Chondrocyte (in vitro differentiated cells): ENCODE measurements around the gene SAMD15. TPM values are rescaled to one million over a fixed set of nuclear protein-coding genes. Genes with fewer than 3 reads are reported as not detected.
"Not testable (repeated sequence)": the region's sequence is repeated elsewhere in the genome, so short reads cannot be mapped to it uniquely, and the experiment has no call there.

Experiments used
- DNase-seq: peaks from one replicate; pipeline ENCODE4 v3.0.0; 2021; ENCODE audit warnings: mixed read lengths, low spot score
- H3K27ac Mint-ChIP-seq: one replicate; pipeline ENCODE4 v1.8.0; 2021; ENCODE audit warnings: mild to moderate bottlenecking, moderate library complexity, mixed read lengths; ENCODE audit not compliant: unreplicated experiment
- H3K27me3 Mint-ChIP-seq: 2 replicates; pipeline ENCODE4 v1.8.0; 2021; ENCODE audit warnings: low read depth, mixed read lengths
- H3K36me3 Mint-ChIP-seq: 2 replicates; pipeline ENCODE4 v1.8.0; 2021; ENCODE audit warnings: low read depth, mixed read lengths
- H3K4me1 Mint-ChIP-seq: 2 replicates; pipeline ENCODE4 v1.8.0; 2021; ENCODE audit warnings: low read depth, mild to moderate bottlenecking, mixed read lengths
- H3K4me3 Mint-ChIP-seq: one replicate; pipeline ENCODE4 v1.8.0; 2021; ENCODE audit warnings: mild to moderate bottlenecking, moderate library complexity, mixed read lengths; ENCODE audit not compliant: unreplicated experiment
- H3K9me3 Mint-ChIP-seq: 2 replicates; pipeline ENCODE4 v1.8.0; 2021; ENCODE audit warnings: low read depth, mixed read lengths
- CTCF ChIP-seq: fragments of 200-600 bp; sonication (generic); IDR thresholded peaks from 2 replicates; pipeline ENCODE4 v1.5.0; 2021; ENCODE audit warnings: antibody characterized with exemption, mild to moderate bottlenecking, moderate library complexity
- long read RNA-seq: library from polyadenylated mRNA; stranded (forward); transcript quantifications from one replicate; pipeline ENCODE4 v2.0.0, GENCODE V29; 2021
- total RNA-seq: library from RNA; stranded (reverse); gene quantifications from 3 replicates; pipeline ENCODE4 v1.2.1, GENCODE V29; 2021

Gene SAMD15
- 1.2 to 3.3 TPM (median 1.4 TPM) in 3 replicates for total RNA-seq
- long read RNA-seq = 0 reads

DNA sequence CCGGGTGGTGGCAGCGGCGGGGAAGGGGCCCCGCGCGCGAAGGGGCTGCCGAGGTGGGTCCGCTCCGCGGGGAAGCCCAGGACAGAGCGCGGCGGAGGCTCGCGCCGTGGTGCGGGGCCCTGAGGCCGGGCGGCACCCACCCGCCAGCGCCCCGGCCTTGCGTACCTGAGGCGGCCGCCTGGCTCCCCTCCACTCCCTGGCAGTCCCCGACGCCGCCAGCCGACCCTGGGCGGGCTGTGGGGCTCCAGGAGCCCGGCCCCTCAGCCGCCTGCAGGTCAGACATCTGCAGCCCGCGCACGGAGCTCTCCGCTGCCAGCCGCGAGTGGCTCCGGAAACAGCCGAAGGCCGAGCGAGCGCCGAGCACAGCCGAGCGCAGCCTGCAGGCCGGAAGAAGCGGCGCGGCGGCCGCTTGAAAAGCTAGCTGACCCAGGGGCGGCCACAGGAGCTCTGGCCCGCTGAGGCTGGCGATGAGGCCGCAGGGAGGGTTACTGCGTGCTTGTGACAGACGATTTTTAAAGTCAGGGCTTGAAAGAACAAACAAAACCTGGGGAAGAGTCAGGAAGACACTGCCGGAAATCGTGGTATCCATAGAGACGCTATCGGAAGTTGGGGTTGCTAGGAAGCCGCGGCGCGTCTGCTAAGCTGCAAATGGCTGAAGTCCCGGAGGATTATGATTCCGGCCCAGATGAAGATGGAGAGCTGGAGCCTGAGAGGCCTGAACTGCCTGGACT, at the start of gene SAMD15, which contains the start of gene TMED8:
TSS of gene SAMD15 (plus strand) at position 609 of the 731 bp plus-strand sequence. CDS start at position 649, 40 bp downstream.
TSS of gene TMED8 (minus strand) at position 324 of the 731 bp plus-strand sequence. CDS start at position 283, 41 bp downstream.
- Mint-ChIP-seq H3K4me1 (peaks cover 23% of the 10 kb centered on the region), H3K4me3 (no peak within 1 kb of the TSS), H3K27me3 (no peaks in the 10 kb centered on the region), H3K27ac (peak within 1 kb of the TSS; percentile 77), H3K9me3 (no peaks in the 10 kb centered on the region), H3K36me3 (no peaks in the 10 kb centered on the region)
- peak; percentile 64 for TF ChIP-seq CTCF
- peak; percentile 93 for DNase-seq

DNA sequence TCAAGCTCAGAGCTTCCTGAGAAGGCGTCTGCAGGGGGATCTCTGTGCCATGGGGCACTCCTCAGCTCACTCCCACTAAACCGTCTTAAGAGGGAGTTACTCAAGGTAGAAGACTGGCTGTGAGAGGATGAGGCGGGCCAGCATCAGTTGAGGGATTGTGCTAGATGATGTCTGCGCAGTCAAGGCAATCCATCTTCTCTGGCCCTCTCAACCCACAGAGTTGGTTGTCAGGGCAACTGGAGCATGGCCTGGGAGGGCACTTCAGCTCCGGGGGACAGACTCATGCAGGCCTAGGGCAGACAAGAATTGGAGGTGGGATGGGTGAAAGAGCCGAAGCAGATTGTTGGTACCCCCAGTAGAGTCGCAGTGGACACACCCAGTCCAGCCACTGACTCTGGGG, 47.3 kb upstream of the SAMD15 start:
- no peaks in the 10 kb centered on the region for H3K36me3 Mint-ChIP-seq
- no peak for TF ChIP-seq CTCF
- no peaks in the 10 kb centered on the region for H3K4me1 Mint-ChIP-seq

DNA sequence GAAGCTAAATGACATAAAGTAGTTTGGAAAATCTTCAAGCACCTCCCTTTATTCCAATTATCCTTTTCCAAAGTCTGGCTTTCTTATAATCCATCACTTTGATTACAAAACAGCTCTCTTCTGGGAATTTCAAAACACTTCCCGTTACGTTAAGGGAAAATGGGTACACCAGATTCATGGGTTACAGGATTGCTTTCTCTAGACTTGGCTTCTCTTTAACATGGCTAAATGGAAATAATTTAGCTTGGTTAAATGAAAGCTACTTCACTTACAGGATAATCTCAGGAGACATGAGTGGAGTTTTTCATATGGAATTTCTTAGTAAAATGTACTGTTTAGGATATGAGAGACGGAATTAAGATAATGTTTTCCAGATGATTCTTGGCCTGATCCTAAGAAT, 41.6 kb upstream of the SAMD15 start:
- TF ChIP-seq CTCF = no peak
- Mint-ChIP-seq H3K27ac (no peak overlapping the region), H3K4me3 (no peak overlapping the region), H3K27me3 (no peaks in the 10 kb centered on the region), H3K9me3 (no peaks in the 10 kb centered on the region), H3K4me1 (no peaks in the 10 kb centered on the region), H3K36me3 (peaks cover 6% of the 10 kb centered on the region)
- DNase-seq = no peak

More for the DNA sequence above, 47.3 kb upstream of the SAMD15 start:
- DNase-seq = no peak
- H3K4me3 Mint-ChIP-seq = no peak overlapping the region
- no peak overlapping the region for H3K27ac Mint-ChIP-seq
- no peaks in the 10 kb centered on the region for H3K9me3 Mint-ChIP-seq
- H3K27me3 Mint-ChIP-seq = no peaks in the 10 kb centered on the region

- H3K4me1 Mint-ChIP-seq, H3K27me3 Mint-ChIP-seq, H3K9me3 Mint-ChIP-seq, DNase-seq, H3K27ac Mint-ChIP-seq, H3K4me3 Mint-ChIP-seq: not testable (repeated sequence)
- H3K36me3 Mint-ChIP-seq = peaks cover 17% of the 10 kb centered on the region
Observed at GRCh38 chr14:77337255-77337654, 39.9 kb upstream of the SAMD15 start.

- no peak overlapping the region for H3K27ac Mint-ChIP-seq
- no peak for TF ChIP-seq CTCF
- H3K36me3 Mint-ChIP-seq = peaks cover 17% of the 10 kb centered on the region
- no peak overlapping the region for H3K4me3 Mint-ChIP-seq
- H3K9me3 Mint-ChIP-seq = no peaks in the 10 kb centered on the region
- H3K27me3 Mint-ChIP-seq = no peaks in the 10 kb centered on the region
- H3K4me1 Mint-ChIP-seq = no peaks in the 10 kb centered on the region
- DNase-seq = no peak
Observed at GRCh38 chr14:77337880-77338279, 39.3 kb upstream of the SAMD15 start.

GRCh38 chr14:77338302-77338701, 38.9 kb upstream of the SAMD15 start:
- no peak overlapping the region for H3K27ac Mint-ChIP-seq

More at GRCh38 chr14:77338302-77338701, 38.9 kb upstream of the SAMD15 start:
- Mint-ChIP-seq H3K4me1 (no peaks in the 10 kb centered on the region), H3K36me3 (peaks cover 19% of the 10 kb centered on the region), H3K27me3 (no peaks in the 10 kb centered on the region), H3K9me3 (no peaks in the 10 kb centered on the region), H3K4me3 (no peak overlapping the region)
- no peak for DNase-seq
- no peak for TF ChIP-seq CTCF
